GM15510 (cell line): ENCODE results near the gene LOXHD1.

Experiments used
- POLR2A ChIP-seq: IDR thresholded peaks from 3 replicates; pipeline ENCODE4 v1.6.1; 2011; ENCODE audit warnings: borderline replicate concordance; ENCODE audit not compliant: insufficient read length; ENCODE audit errors: extremely low read depth

Gene LOXHD1

GRCh38 chr18:46559296-46559695, 97.7 kb downstream of the LOXHD1 start:
- no peak for TF ChIP-seq POLR2A

DNA sequence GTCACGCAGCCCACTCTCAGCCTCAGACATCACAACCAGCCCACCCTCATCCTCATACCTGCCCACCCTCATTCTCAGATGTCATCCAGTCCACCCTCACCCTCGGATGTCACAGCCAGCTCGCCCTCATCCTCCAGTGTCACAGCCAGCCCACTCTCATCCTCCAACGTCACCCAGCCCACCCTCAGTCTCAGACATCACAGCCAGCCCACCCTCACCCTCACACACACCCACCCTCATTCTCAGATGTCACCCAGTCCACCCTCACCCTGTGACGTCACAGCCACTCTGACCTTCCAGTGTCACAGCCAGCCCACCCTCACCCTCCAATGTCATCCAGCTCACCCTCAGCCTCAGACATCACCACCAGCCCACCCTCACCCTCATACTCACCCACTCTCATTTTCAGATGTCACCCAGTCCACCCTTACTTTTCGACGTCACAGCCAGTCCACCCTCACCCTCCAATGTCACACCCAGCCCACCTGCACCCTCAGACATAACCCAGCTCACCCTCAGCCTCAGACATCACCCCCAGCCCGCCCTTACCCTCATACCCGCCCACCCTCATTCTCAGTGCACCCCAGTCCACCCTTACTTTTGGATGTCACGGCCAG, 100.3 kb downstream of the LOXHD1 start:
- TF ChIP-seq POLR2A, result no peak

DNA sequence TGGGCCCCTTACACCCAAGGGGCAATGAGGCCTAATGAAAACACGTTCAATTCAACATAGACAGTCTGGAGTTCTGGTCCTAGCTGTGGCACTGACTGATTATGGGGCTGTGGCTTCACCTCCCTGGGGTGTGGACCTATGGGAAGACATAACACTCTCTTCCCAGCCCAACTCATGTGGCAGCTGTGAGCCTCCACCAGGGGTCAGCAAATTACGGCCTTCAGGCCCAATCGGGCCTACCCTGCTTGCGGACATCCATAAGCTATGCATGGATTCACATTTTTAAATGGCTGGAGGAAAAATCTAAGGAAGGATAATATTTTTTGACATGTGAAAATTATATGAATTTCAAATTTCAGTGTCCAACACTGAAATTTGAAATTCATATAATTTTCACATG, 101.3 kb downstream of the LOXHD1 start:
- TF ChIP-seq POLR2A, result no peak

DNA sequence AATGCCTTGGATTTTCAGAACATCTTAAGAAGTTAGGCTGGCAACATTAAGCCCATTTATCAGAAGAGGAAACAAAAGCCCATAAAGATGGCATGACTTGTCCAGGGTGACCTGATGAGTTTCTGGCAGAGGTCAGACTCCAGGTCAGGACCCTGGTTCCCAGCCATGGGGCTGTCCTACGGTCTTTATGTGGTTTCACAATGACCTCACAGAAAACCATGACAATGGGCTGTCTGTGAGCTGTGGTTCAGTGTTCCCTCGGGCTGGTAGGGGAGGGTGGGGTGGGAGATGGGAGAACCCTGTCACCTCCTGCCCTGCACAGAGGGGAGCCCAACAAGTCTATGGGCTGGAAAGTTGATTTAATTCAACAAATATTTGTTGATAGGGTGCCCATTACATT, 101.8 kb downstream of the LOXHD1 start:
- no peak for TF ChIP-seq POLR2A

GRCh38 chr18:46554406-46555080, 102.5 kb downstream of the LOXHD1 start:
- TF ChIP-seq POLR2A, result no peak

- no peak for TF ChIP-seq POLR2A
Measured at GRCh38 chr18:46550609-46551008, 106.4 kb downstream of the LOXHD1 start.

GRCh38 chr18:46547520-46547919, 109.5 kb downstream of the LOXHD1 start:
- no peak for TF ChIP-seq POLR2A

DNA sequence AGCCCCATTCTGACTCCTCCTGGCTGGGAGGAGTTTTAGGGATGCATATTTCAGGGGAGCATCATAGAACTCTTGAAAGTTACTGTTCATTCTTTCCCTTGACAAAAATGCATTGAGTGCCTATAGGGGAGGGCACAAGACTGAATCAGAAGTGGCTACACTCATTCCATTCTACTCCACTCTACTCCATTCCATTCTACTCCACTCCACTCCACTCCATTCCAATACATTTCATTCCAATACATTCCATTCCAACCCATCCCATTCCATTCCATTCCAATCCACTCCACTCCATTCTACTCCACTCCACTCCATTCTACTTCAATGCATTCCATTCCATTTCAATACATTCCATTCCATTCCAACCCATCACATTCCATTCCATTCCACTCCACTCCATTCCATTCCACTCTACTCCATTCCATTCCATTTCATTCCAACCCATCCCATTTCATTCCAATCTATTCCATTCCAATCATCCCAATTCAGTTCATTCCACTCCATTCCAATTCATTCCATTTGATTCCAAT, 110.8 kb downstream of the LOXHD1 start:
- TF ChIP-seq POLR2A, result no peak

GRCh38 chr18:46542545-46542944, 114.5 kb downstream of the LOXHD1 start:
- TF ChIP-seq POLR2A, result no peak

DNA sequence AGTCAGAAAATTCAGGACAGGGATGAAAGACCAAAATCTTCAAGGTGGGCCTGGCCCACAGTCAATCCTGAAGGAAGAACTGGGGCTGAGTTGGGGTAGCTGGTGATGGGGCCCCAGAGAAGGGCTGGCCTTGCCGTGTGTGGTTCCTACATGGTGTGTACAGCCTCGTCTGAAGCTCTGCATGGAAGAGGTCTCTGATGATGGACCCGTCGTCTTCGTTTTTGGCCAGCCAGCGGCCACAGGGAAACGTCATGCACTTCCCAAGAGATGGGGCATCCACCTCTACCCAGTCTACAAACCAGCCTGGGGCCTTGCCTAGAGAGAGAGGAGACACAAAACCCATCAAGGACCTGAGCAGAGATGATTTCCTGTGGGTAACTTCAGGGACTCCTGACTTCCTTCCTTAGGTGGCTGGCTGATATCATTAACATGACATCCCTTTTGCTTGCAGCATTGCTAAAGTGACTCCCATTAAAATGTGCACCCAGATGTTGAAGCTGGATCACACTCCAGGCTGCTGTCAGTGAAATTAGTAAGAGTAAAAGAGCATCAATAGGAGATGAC, 115.3 kb downstream of the LOXHD1 start:
- no peak for TF ChIP-seq POLR2A

- no peak for TF ChIP-seq POLR2A
Measured at GRCh38 chr18:46538376-46538775, 118.6 kb downstream of the LOXHD1 start.

DNA sequence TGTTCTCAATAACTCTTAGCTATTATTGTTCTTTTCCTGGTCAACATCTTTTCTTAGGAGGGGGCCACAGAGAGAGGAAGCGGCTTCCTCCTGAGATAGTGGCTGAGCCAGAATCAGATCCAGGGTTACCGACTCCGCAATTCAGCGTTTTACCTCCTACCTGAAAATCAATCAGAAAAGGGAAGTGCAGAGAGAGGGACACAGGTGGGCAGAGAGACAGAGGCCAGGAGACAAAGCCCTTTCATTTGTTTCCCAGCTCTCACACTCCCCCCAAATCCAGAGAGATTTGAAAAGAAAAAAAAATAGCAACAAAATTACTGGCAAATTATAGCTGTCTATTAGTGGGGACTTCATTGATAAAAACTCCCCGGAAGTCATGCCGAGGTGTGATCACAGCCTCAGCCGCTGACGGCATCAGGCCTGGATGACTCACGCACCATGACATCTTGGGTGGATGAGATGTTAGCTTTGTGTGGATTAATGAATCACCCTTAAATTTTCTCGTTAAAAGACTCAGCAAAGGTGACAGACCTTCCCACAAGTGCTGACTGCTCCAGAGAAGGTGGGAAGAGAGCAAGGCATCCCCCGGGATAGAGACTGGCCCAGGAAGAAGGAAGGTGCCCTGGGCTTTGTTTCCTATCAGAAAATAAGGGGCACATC, 120.7 kb downstream of the LOXHD1 start:
- no peak for TF ChIP-seq POLR2A

- TF ChIP-seq POLR2A, result no peak
Measured at GRCh38 chr18:46531482-46531881, 125.5 kb downstream of the LOXHD1 start.

GRCh38 chr18:46528037-46528436, 129.0 kb downstream of the LOXHD1 start:
- no peak for TF ChIP-seq POLR2A

DNA sequence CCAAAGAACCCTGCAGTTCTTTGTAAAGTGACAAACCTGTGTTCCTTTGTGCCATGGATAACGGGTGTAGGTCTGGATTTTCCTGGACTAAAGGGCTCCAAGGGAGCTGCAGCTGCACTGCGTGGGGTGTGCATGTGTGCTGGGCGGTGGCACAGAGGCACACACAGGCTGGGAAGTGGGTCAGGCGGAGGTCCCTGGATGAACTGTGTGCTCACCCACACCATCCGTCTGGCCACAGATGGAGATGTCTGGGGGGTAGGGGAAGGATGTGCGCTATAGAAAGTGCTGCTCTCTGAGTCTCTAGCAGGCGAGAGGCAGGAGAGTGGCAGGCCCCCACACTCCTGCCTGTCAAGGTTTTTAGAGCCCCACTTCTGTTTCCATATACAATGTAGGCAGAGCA, 137.2 kb downstream of the LOXHD1 start:
- TF ChIP-seq POLR2A, result no peak
